ENCODE measurements around the gene FUT9. TPM values are rescaled to one million over a fixed set of nuclear protein-coding genes. Genes with fewer than 3 reads are reported as not detected.

The FUT9 gene
- total RNA-seq, 1 donor = under 0.01 TPM

DNA sequence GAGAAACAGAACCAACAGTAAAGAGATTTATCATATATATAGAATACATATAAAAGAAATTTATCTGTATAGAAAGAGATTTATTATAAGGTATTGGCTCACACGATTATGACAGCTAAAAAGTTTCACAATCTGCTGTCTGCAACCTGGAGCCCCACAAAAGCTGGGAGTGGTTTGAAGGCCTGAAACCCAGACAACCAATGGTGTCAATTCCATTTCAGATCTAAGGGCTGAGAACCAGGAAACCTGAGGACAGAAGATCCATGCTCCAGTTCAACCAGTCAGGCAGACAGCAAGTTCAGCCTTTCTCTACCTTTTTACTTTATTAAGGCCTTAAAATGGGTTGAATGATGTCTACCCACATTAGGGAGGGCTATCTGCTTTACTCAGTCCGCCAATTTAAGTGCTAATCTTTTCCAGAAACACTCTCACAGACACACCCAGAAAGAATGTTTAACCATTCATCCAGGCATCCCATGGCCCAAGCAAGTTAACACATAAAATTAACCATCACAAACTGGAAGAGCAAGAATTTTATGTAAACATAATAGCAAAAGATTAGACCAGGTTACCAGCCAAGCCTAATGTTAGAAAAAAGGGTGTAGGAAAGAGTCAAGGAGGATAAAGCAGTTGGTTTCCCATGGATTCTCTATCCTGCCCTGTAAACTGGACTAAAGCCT lies 170.9 kb downstream of the FUT9 start:
- H3K9me3 ChIP-seq (ENCODE audit: low read depth, low read length) = no peaks in the 10 kb centered on the region

GRCh38 chr6:96194675-96195074 lies 178.9 kb downstream of the FUT9 start:
- Histone ChIP-seq H3K9me3 (ENCODE audit: low read depth, low read length) (no peaks in the 10 kb centered on the region), H3K27me3 (ENCODE audit: insufficient read depth, low read length) (no peaks in the 10 kb centered on the region), H3K4me1 (ENCODE audit: insufficient read depth, low read length) (no peaks in the 10 kb centered on the region), H3K4me3 (ENCODE audit: low read length) (no peak overlapping the region)

More for the DNA sequence above, 170.9 kb downstream of the FUT9 start:
- Histone ChIP-seq H3K4me1 (ENCODE audit: insufficient read depth, low read length) (no peaks in the 10 kb centered on the region), H3K27me3 (ENCODE audit: insufficient read depth, low read length) (no peaks in the 10 kb centered on the region), H3K4me3 (ENCODE audit: low read length) (no peak overlapping the region)

- Histone ChIP-seq H3K27me3 (ENCODE audit: insufficient read depth, low read length) (no peaks in the 10 kb centered on the region), H3K4me3 (ENCODE audit: low read length) (no peak overlapping the region), H3K4me1 (ENCODE audit: insufficient read depth, low read length) (no peaks in the 10 kb centered on the region)
These were observed 179.5 kb downstream of the FUT9 start for GRCh38 chr6:96195272-96195671.

DNA sequence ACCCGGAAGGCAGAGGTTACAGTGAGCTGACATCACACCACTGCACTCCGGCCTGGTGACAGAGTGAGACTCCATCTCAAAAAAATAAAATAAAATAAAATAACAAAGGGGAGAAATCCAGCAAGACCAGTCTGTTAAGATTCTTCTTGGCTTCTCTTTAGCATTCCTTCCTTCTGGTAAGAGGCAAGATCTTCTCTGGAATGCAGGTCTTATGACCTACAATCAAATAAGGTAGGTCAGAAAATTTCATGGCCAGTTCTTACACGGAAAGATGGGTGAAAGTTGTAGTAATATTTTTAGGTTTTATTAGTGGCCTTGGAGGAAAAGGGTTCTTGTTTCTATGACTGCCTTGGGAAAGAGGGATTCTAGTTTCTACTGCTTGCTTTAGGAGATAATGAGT lies 180.9 kb downstream of the FUT9 start:
- no peaks in the 10 kb centered on the region for H3K27me3 ChIP-seq (ENCODE audit: insufficient read depth, low read length)

More at GRCh38 chr6:96195272-96195671, 179.5 kb downstream of the FUT9 start:
- no peaks in the 10 kb centered on the region for H3K9me3 ChIP-seq (ENCODE audit: low read depth, low read length)

DNA sequence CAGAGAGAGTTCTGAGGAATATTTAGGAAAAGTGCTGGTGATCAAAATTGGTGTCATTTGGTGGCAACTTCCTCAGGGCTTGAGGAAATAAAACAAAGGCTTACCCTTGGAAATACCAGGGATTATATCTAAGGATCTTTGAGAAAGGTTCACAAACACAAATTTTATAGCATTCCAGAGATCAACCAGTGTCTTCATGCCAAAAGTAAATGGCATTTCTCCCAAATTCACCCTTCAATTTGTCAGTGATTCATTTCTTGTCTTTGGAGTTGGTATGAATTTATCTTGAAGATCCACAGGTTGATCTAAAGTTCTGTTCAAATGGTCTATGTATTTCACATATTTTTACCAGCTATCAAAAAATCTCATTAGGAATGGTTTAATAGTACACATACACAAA lies 181.5 kb downstream of the FUT9 start:
- no peaks in the 10 kb centered on the region for H3K4me1 ChIP-seq (ENCODE audit: insufficient read depth, low read length)
- H3K27me3 ChIP-seq (ENCODE audit: insufficient read depth, low read length) = no peaks in the 10 kb centered on the region
- H3K4me3 ChIP-seq (ENCODE audit: low read length) = no peak overlapping the region
- H3K9me3 ChIP-seq (ENCODE audit: low read depth, low read length) = no peaks in the 10 kb centered on the region

More for the DNA sequence above, 180.9 kb downstream of the FUT9 start:
- Histone ChIP-seq H3K9me3 (ENCODE audit: low read depth, low read length) (no peaks in the 10 kb centered on the region), H3K4me3 (ENCODE audit: low read length) (no peak overlapping the region), H3K4me1 (ENCODE audit: insufficient read depth, low read length) (no peaks in the 10 kb centered on the region)

DNA sequence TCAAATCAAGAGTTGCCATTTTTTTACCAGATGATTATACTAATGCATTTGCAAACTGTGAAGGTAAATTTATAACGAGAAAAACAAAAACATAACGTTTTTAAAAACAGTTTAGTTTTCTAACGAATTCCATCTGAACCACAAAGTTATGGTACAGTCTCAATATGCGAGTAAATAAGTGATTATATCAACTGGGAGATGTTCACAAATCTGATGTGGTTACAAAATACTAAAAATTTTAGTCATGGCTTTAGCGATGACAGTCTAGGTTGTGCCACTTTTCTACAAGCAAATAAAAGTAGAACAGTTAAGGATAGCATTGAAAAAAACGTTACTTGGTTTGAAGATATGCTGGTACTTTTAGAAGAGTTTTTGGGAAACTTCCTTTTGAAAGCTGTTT lies 186.8 kb downstream of the FUT9 start:
- Histone ChIP-seq H3K4me1 (ENCODE audit: insufficient read depth, low read length) (no peaks in the 10 kb centered on the region), H3K27me3 (ENCODE audit: insufficient read depth, low read length) (no peaks in the 10 kb centered on the region), H3K4me3 (ENCODE audit: low read length) (no peak overlapping the region), H3K9me3 (ENCODE audit: low read depth, low read length) (no peaks in the 10 kb centered on the region)

DNA sequence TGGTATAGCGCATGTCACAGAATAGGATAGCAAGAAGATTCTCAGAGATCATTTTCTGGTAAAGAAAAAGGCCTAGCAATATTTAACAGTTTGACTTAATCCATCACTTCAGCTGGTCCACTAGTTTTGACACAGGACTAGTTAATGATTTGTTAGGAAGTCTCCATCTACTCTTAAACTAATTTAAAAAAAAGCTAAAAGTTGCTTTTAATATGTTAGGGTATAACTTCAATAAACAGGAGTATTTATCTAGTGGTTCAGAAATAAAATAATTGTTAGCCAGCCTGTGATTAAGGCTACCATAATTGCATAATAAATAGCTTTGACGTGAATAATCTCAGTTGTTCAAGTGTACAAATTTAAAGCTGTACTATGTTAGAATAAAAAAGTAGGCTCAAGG lies 195.6 kb downstream of the FUT9 start:
- Histone ChIP-seq H3K9me3 (ENCODE audit: low read depth, low read length) (no peaks in the 10 kb centered on the region), H3K27me3 (ENCODE audit: insufficient read depth, low read length) (no peaks in the 10 kb centered on the region), H3K4me3 (ENCODE audit: low read length) (no peak overlapping the region), H3K4me1 (ENCODE audit: insufficient read depth, low read length) (no peaks in the 10 kb centered on the region)

DNA sequence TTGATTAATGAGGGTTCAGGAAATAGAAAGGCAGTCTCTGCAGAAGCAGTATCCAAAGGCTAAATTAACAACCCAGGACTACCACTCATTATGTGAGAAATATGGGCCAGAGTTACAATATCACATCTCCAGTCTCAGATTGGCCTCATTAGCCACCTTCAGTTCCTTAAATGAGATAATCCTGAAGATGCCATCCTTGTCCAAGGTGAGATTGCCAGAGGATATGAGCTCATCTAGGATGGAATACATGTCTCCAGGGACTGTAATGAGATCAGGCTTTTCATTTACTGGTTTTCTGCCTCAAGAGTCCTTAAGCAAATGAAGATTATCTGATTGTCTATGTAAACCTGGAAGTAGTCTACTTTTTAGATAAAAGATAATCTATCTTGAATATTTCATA lies 196.3 kb downstream of the FUT9 start:
- no peaks in the 10 kb centered on the region for H3K9me3 ChIP-seq (ENCODE audit: low read depth, low read length)
- H3K4me3 ChIP-seq (ENCODE audit: low read length) = no peak overlapping the region
- no peaks in the 10 kb centered on the region for H3K27me3 ChIP-seq (ENCODE audit: insufficient read depth, low read length)
- H3K4me1 ChIP-seq (ENCODE audit: insufficient read depth, low read length) = no peaks in the 10 kb centered on the region

DNA sequence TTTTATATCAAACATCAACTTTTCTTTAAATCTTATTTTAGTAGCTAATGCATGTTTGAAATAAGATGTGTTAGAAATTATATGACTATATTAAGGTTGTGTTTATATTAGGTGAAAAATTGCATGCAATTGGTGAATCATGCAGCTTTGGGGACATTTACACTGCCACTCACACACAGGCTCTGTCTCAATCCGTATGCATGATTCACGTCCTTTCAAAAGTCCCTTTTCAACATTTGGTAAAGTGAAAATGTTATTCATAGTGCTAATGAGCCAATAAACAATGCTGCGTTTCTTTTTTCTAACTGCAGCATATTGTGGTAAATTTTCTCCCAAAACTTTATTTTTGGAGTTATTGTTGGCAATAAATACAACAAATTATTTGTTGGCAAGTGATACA lies 198.0 kb downstream of the FUT9 start:
- Histone ChIP-seq H3K4me1 (ENCODE audit: insufficient read depth, low read length) (no peaks in the 10 kb centered on the region), H3K27me3 (ENCODE audit: insufficient read depth, low read length) (no peaks in the 10 kb centered on the region), H3K4me3 (ENCODE audit: low read length) (no peak overlapping the region), H3K9me3 (ENCODE audit: low read depth, low read length) (no peaks in the 10 kb centered on the region)

GRCh38 chr6:96223695-96224094 lies 207.9 kb downstream of the FUT9 start:
- Histone ChIP-seq H3K4me1 (ENCODE audit: insufficient read depth, low read length) (no peaks in the 10 kb centered on the region), H3K4me3 (ENCODE audit: low read length) (no peak overlapping the region), H3K27me3 (ENCODE audit: insufficient read depth, low read length) (no peaks in the 10 kb centered on the region), H3K9me3 (ENCODE audit: low read depth, low read length) (no peaks in the 10 kb centered on the region)

DNA sequence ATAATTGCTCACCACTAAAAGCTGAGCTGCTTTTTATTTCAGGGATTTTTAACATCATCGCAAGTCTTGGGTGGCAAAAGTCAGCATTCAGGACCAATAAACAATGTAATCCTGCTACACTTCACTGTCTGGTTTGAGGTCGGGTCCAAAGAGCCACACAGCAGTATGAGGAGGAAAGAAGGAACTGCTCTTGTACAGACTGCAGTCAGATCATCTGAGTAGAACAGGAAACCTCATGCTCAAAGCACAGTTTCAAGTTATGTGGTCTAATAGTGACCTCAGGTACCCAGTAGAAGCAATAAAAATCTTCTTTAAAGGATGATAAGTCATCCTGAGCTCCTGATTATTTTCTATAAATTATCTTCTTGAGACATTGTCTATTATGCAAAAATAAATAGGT lies 211.4 kb downstream of the FUT9 start:
- H3K27me3 ChIP-seq (ENCODE audit: insufficient read depth, low read length) = no peaks in the 10 kb centered on the region
- H3K4me1 ChIP-seq (ENCODE audit: insufficient read depth, low read length) = no peaks in the 10 kb centered on the region
- H3K9me3 ChIP-seq (ENCODE audit: low read depth, low read length) = no peaks in the 10 kb centered on the region
- no peak overlapping the region for H3K4me3 ChIP-seq (ENCODE audit: low read length)

GRCh38 chr6:96234444-96234843 lies 218.7 kb downstream of the FUT9 start:
- H3K4me3 ChIP-seq (ENCODE audit: low read length) = no peak overlapping the region
- no peaks in the 10 kb centered on the region for H3K9me3 ChIP-seq (ENCODE audit: low read depth, low read length)
- H3K27me3 ChIP-seq (ENCODE audit: insufficient read depth, low read length) = no peaks in the 10 kb centered on the region
- no peaks in the 10 kb centered on the region for H3K4me1 ChIP-seq (ENCODE audit: insufficient read depth, low read length)

DNA sequence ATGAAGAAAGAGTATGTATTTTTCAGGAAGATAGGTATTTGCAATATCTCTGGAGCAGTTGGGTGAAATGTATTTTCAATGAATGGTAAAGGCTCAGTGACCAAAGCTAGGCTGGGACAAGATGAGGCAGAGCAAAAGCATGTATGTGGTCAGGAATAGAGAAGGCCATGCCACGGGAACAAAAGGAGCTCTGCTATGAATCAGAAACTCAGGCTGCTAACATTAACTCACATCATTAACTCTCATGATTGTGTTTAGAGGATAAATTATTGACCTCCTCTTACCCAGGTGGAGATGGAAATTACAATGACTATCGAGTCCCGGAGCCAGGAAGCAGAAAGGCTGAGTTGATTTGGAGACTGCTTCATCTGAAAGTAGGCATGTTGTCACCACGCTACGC lies 220.2 kb downstream of the FUT9 start:
- Histone ChIP-seq H3K27me3 (ENCODE audit: insufficient read depth, low read length) (no peaks in the 10 kb centered on the region), H3K9me3 (ENCODE audit: low read depth, low read length) (no peaks in the 10 kb centered on the region), H3K4me1 (ENCODE audit: insufficient read depth, low read length) (no peaks in the 10 kb centered on the region)

GRCh38 chr6:96236471-96236870 lies 220.7 kb downstream of the FUT9 start:
- H3K9me3 ChIP-seq (ENCODE audit: low read depth, low read length) = no peaks in the 10 kb centered on the region
- H3K4me1 ChIP-seq (ENCODE audit: insufficient read depth, low read length) = no peaks in the 10 kb centered on the region
- no peaks in the 10 kb centered on the region for H3K27me3 ChIP-seq (ENCODE audit: insufficient read depth, low read length)
- no peak overlapping the region for H3K4me3 ChIP-seq (ENCODE audit: low read length)

More for the DNA sequence above, 220.2 kb downstream of the FUT9 start:
- no peak overlapping the region for H3K4me3 ChIP-seq (ENCODE audit: low read length)

DNA sequence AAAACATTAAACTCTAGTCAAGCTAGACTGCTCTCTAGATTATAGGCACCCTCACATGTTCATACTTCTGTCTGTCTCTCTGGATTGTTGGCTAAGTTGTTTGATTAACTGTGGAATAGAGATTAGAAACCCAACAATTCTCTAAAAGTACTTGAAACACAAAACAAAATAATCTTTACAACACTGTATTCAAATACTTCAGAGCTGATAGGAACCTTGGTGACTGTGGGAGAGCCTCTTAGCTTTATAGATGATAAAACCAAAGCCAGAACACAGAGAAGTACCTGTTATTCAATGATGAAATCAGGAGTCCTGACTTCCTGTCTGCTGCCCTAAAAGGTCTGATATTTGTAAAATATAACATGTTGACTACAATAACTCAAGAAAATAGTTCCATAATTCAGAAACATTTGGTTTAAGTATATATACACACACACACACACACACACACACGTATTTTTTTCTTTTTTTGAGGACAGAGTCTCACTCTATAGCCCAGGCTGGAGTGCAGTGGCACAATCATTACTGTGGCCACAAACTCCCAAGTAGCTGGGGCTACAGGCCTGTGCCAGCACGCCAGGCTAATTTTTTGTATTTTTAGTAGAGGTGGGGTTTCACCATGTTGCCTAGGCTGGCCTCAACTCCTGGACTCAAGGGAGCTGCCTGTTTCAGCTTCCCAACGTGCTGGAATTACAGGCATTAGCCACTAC lies 222.0 kb downstream of the FUT9 start:
- Histone ChIP-seq H3K27me3 (ENCODE audit: insufficient read depth, low read length) (no peaks in the 10 kb centered on the region), H3K9me3 (ENCODE audit: low read depth, low read length) (no peaks in the 10 kb centered on the region), H3K4me1 (ENCODE audit: insufficient read depth, low read length) (no peaks in the 10 kb centered on the region), H3K4me3 (ENCODE audit: low read length) (no peak overlapping the region)

GRCh38 chr6:96246563-96246962 lies 230.8 kb downstream of the FUT9 start:
- no peak overlapping the region for H3K4me3 ChIP-seq (ENCODE audit: low read length)
- no peaks in the 10 kb centered on the region for H3K27me3 ChIP-seq (ENCODE audit: insufficient read depth, low read length)
- no peaks in the 10 kb centered on the region for H3K9me3 ChIP-seq (ENCODE audit: low read depth, low read length)
- no peaks in the 10 kb centered on the region for H3K4me1 ChIP-seq (ENCODE audit: insufficient read depth, low read length)
